Measurements from ENCODE around the gene MAPKBP1.

The MAPKBP1 gene

DNA sequence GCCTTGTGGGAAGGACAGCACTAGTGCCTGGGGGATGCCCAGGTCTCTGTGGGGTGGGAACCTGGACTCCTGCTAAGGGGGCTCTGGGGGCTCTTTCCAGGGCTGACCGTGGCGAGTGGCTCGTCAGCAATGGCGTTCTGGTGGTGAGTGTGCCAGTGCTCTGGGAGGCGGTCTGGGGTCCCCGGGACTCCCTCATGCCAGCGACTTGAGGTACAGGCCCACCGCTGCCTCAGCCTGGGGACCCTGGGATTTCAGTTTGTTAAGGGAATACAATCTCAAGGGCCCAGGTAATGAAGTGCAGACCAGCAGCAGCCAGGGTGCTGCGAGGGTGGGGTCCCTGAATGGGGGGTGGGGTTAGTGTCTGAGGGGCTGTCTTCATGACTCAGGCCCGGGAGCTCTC lies 66.8 kb downstream of the MAPKBP1 start:
- no peaks in the 10 kb centered on the region for H3K27me3 ChIP-seq (replicated peaks; ENCODE audit: insufficient read depth, low read length)
- no peaks in the 10 kb centered on the region for H3F3A ChIP-seq (ENCODE audit: insufficient read depth, low read length)
- TF ChIP-seq EZH2phosphoT487 (IDR thresholded peaks at IDR 0.05; ENCODE audit: low read length) (no peak), EZH2 (optimal IDR thresholded peaks at IDR 0.05; ENCODE audit: low read depth, low read length) (no peak)
- TF ChIP-seq, protein P1, sequence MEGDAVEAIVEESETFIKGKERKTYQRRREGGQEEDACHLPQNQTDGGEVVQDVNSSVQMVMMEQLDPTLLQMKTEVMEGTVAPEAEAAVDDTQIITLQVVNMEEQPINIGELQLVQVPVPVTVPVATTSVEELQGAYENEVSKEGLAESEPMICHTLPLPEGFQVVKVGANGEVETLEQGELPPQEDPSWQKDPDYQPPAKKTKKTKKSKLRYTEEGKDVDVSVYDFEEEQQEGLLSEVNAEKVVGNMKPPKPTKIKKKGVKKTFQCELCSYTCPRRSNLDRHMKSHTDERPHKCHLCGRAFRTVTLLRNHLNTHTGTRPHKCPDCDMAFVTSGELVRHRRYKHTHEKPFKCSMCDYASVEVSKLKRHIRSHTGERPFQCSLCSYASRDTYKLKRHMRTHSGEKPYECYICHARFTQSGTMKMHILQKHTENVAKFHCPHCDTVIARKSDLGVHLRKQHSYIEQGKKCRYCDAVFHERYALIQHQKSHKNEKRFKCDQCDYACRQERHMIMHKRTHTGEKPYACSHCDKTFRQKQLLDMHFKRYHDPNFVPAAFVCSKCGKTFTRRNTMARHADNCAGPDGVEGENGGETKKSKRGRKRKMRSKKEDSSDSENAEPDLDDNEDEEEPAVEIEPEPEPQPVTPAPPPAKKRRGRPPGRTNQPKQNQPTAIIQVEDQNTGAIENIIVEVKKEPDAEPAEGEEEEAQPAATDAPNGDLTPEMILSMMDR (IDR thresholded peaks at IDR 0.05; ENCODE audit: low read length): no peak
- H3K9me2 ChIP-seq (replicated peaks; ENCODE audit: insufficient read depth, low read length): no peaks in the 10 kb centered on the region
- no peak overlapping the region for H3K4me3 ChIP-seq (ENCODE audit: low read length)
- H3K36me3 ChIP-seq (replicated peaks; ENCODE audit: insufficient read depth, low read length): no peaks in the 10 kb centered on the region
- no peaks in the 10 kb centered on the region for H4K20me1 ChIP-seq (ENCODE audit: insufficient read depth, low read length)
- no peak overlapping the region for H3K9ac ChIP-seq (ENCODE audit: low read length)
- no peak for DNase-seq
- H3K27ac ChIP-seq (ENCODE audit: low read length): no peak overlapping the region
- no peaks in the 10 kb centered on the region for H3K79me2 ChIP-seq (ENCODE audit: low read length)
- no peak overlapping the region for H3K4me2 ChIP-seq (ENCODE audit: low read depth, low read length)
- no peaks in the 10 kb centered on the region for H3K9me3 ChIP-seq (replicated peaks; ENCODE audit: insufficient read depth, low read length)
- H2AFZ ChIP-seq (ENCODE audit: low read length): no peak overlapping the region
- H3K4me1 ChIP-seq (ENCODE audit: low read length): no peaks in the 10 kb centered on the region

DNA sequence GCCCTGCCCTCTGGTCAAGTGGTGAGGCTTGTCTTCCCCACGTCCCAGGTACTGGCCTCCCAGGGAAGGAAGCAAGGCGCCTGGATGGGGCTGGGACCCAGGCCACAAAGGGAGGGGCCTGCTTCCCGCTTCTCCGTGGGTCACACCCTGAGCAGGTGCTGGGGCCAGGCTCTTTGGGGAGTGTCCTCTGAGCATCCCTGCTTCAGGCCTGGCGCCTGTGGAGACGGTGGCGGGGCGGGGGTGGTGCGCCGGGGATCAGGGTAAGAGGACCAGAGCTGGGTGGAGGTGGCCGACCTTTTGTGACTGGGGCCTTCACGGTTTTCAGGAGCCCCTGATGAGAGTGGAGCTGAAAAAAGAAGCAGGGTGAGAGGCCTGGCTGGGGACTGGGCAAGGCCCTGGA lies 67.9 kb downstream of the MAPKBP1 start:
- Histone ChIP-seq H3K79me2 (ENCODE audit: low read length) (no peaks in the 10 kb centered on the region), H3K4me1 (ENCODE audit: low read length) (no peaks in the 10 kb centered on the region), H3K27ac (ENCODE audit: low read length) (no peak overlapping the region), H3K9me3 (replicated peaks; ENCODE audit: insufficient read depth, low read length) (no peaks in the 10 kb centered on the region), H3K9ac (ENCODE audit: low read length) (no peak overlapping the region), H3F3A (ENCODE audit: insufficient read depth, low read length) (no peaks in the 10 kb centered on the region), H3K4me3 (ENCODE audit: low read length) (no peak overlapping the region), H3K4me2 (ENCODE audit: low read depth, low read length) (no peak overlapping the region), H3K9me2 (replicated peaks; ENCODE audit: insufficient read depth, low read length) (no peaks in the 10 kb centered on the region), H2AFZ (ENCODE audit: low read length) (no peak overlapping the region), H3K27me3 (replicated peaks; ENCODE audit: insufficient read depth, low read length) (no peaks in the 10 kb centered on the region), H3K36me3 (replicated peaks; ENCODE audit: insufficient read depth, low read length) (no peaks in the 10 kb centered on the region), H4K20me1 (ENCODE audit: insufficient read depth, low read length) (no peaks in the 10 kb centered on the region)
- no peak for TF ChIP-seq EZH2 (optimal IDR thresholded peaks at IDR 0.05; ENCODE audit: low read depth, low read length)
- TF ChIP-seq EZH2phosphoT487 (IDR thresholded peaks at IDR 0.05; ENCODE audit: low read length): no peak
- TF ChIP-seq, protein P1 (IDR thresholded peaks at IDR 0.05; ENCODE audit: low read length): no peak
- no peak for DNase-seq

DNA sequence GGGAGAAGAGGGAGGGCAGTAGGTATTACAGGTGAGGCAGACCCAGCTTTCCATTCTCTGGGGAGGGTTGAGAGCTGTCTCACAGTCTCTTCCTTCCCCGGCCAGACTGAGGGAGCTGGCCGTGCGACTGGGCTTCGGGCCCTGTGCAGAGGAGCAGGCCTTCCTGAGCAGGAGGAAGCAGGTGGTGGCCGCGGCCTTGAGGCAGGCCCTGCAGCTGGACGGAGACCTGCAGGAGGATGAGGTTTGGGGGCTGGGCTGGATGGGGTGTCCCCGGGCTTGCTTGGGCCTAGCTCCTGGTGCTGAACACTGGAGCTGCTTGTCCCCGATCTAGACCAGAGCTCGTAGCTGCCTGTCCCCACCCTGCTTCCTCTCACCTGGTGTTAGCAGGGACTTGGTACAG lies 69.3 kb downstream of the MAPKBP1 start:
- Histone ChIP-seq H3F3A (ENCODE audit: insufficient read depth, low read length) (no peaks in the 10 kb centered on the region), H3K9ac (ENCODE audit: low read length) (no peak overlapping the region), H3K36me3 (replicated peaks; ENCODE audit: insufficient read depth, low read length) (no peaks in the 10 kb centered on the region), H3K27ac (ENCODE audit: low read length) (no peak overlapping the region), H3K79me2 (ENCODE audit: low read length) (no peaks in the 10 kb centered on the region), H3K9me2 (replicated peaks; ENCODE audit: insufficient read depth, low read length) (no peaks in the 10 kb centered on the region), H3K9me3 (replicated peaks; ENCODE audit: insufficient read depth, low read length) (no peaks in the 10 kb centered on the region), H4K20me1 (ENCODE audit: insufficient read depth, low read length) (no peaks in the 10 kb centered on the region), H3K4me2 (ENCODE audit: low read depth, low read length) (no peak overlapping the region), H3K27me3 (replicated peaks; ENCODE audit: insufficient read depth, low read length) (no peaks in the 10 kb centered on the region), H2AFZ (ENCODE audit: low read length) (no peak overlapping the region), H3K4me3 (ENCODE audit: low read length) (no peak overlapping the region), H3K4me1 (ENCODE audit: low read length) (no peaks in the 10 kb centered on the region)
- TF ChIP-seq EZH2 (optimal IDR thresholded peaks at IDR 0.05; ENCODE audit: low read depth, low read length): no peak
- TF ChIP-seq, protein P1 (IDR thresholded peaks at IDR 0.05; ENCODE audit: low read length): no peak
- no peak for TF ChIP-seq EZH2phosphoT487 (IDR thresholded peaks at IDR 0.05; ENCODE audit: low read length)
- no peak for DNase-seq

All from MM.1S (cell line).